ENCODE data around the gene SHISA4.

DNA sequence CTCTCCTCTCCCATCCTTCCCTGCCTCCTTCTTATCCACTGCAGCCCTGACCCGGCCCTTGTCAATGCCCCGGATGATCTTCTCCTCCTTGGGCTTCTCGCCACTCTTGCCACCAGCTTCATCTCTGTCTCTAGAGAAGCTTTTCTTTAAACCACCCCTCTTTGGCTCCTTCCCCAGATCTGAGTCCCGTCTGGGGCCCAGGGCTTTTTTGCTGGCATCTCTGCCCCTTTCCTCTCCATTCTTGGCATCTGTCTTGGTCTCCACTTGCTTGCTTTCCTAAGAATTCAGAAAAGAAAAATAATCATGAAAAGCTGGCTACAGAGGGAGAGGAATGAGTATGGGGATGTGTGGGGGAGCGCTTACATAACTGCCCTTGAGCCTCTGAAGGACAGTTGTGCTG, 11.8 kb downstream of the SHISA4 start:
- TF ChIP-seq, protein P1, sequence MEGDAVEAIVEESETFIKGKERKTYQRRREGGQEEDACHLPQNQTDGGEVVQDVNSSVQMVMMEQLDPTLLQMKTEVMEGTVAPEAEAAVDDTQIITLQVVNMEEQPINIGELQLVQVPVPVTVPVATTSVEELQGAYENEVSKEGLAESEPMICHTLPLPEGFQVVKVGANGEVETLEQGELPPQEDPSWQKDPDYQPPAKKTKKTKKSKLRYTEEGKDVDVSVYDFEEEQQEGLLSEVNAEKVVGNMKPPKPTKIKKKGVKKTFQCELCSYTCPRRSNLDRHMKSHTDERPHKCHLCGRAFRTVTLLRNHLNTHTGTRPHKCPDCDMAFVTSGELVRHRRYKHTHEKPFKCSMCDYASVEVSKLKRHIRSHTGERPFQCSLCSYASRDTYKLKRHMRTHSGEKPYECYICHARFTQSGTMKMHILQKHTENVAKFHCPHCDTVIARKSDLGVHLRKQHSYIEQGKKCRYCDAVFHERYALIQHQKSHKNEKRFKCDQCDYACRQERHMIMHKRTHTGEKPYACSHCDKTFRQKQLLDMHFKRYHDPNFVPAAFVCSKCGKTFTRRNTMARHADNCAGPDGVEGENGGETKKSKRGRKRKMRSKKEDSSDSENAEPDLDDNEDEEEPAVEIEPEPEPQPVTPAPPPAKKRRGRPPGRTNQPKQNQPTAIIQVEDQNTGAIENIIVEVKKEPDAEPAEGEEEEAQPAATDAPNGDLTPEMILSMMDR (IDR thresholded peaks at IDR 0.05; ENCODE audit: insufficient read depth, low read depth, low read length), result no peak
- no peak for TF ChIP-seq EZH2 (IDR thresholded peaks at IDR 0.05; ENCODE audit: insufficient read depth, low read length)
